ENCODE data around the gene SERINC3.
"Not testable (repeated sequence)": the region's sequence is repeated elsewhere in the genome, so short reads cannot be mapped to it uniquely, and the experiment has no call there.

The SERINC3 gene

GRCh38 chr20:44475694-44476560 is 45.9 kb downstream of the SERINC3 start, which contains the start of gene TTPAL:
Gene TTPAL, plus strand, starts transcription at chr20:44475874. Its CDS starts 4,126 bp downstream, at chr20:44480000.
- in situ Hi-C loops (cut with MboI; ENCODE audit: low pct_unique_long_range_greater_than_20kb, low sequenced_read_pairs, unreplicated experiment): no loop called here
- TF ChIP-seq CTCF (IDR thresholded peaks at IDR 0.05; ENCODE audit: extremely low read depth, insufficient read depth, missing control alignments): peak; percentile 26
- DNase-seq (ENCODE audit: low spot score): peak; percentile 94

- DNase-seq (ENCODE audit: low spot score): no peak
- in situ Hi-C loops (cut with MboI; ENCODE audit: low pct_unique_long_range_greater_than_20kb, low sequenced_read_pairs, unreplicated experiment): no loop called here
- no peak for TF ChIP-seq CTCF (IDR thresholded peaks at IDR 0.05; ENCODE audit: extremely low read depth, insufficient read depth, missing control alignments)
These were observed 46.5 kb downstream of the SERINC3 start for GRCh38 chr20:44475372-44475693.

GRCh38 chr20:44472283-44472682 is 49.6 kb downstream of the SERINC3 start:
- in situ Hi-C loops (cut with MboI; ENCODE audit: low pct_unique_long_range_greater_than_20kb, low sequenced_read_pairs, unreplicated experiment): not testable (repeated sequence)

GRCh38 chr20:44471481-44471882 is 50.4 kb downstream of the SERINC3 start:
- in situ Hi-C loops (cut with MboI; ENCODE audit: low pct_unique_long_range_greater_than_20kb, low sequenced_read_pairs, unreplicated experiment): no loop called here
- no peak for DNase-seq (ENCODE audit: low spot score)
- TF ChIP-seq CTCF (IDR thresholded peaks at IDR 0.05; ENCODE audit: extremely low read depth, insufficient read depth, missing control alignments): peak; percentile 27

More at GRCh38 chr20:44472283-44472682, 49.6 kb downstream of the SERINC3 start:
- not testable (repeated sequence) for DNase-seq (ENCODE audit: low spot score)

GRCh38 chr20:44470327-44470726 is 51.5 kb downstream of the SERINC3 start:
- in situ Hi-C loops (cut with MboI; ENCODE audit: low pct_unique_long_range_greater_than_20kb, low sequenced_read_pairs, unreplicated experiment): no loop called here
- no peak for DNase-seq (ENCODE audit: low spot score)
- TF ChIP-seq CTCF (IDR thresholded peaks at IDR 0.05; ENCODE audit: extremely low read depth, insufficient read depth, missing control alignments): no peak

GRCh38 chr20:44468044-44468782 is 53.7 kb downstream of the SERINC3 start:
- TF ChIP-seq CTCF (IDR thresholded peaks at IDR 0.05; ENCODE audit: extremely low read depth, insufficient read depth, missing control alignments): no peak
- DNase-seq (ENCODE audit: low spot score): no peak
- in situ Hi-C loops (cut with MboI; ENCODE audit: low pct_unique_long_range_greater_than_20kb, low sequenced_read_pairs, unreplicated experiment): no loop called here
